GM20431 (cell line): Measurements from ENCODE around the gene ANKRD27.

Experiments used
- in situ Hi-C: fragments of 300-500 bp; cut with MseI, MboI; formaldehyde crosslinking; loops from one replicate; pipeline ENCODE4 v1.15.0; 2020; ENCODE audit warnings: low sequenced_read_pairs; ENCODE audit not compliant: unreplicated experiment

ANKRD27 gene

DNA sequence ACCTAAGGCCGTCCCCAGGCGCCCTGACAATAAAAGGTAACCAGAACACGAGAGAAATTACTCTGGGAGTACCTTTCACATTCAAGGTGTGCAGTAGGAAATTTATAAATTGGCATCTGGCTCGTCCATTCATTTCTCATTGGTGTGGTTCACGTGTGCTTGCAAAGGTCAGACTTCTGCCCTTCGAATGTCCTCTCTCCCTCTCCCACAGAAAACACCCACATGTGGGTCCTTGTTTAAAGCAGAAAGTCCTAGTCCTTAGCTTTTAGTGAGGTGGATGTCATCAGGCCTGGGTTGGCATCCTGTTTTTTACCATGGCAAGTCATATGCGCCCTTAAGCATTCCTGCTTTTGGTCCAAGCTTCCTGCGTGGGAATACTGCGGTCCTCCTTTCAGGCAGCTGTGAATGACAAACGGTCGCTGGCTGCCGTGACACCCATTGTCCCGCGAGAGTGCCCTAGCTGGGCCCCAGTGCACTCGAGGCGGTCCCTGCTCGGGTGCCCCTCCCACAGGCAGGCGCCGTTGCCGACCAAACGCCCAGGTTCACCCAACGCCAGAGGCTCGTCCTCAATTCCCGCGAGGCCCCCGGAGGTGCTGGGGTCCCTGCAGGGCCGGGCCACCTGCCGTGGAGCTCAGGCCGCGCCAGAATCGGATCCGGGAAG is 16.4 kb upstream of the ANKRD27 start, which contains the start of gene NUDT19:
Gene NUDT19, plus strand, starts transcription at position 531 of the 661 bp plus-strand sequence. CDS start 140 bp downstream, outside the sequence.
- in situ Hi-C loops: no loop called here

DNA sequence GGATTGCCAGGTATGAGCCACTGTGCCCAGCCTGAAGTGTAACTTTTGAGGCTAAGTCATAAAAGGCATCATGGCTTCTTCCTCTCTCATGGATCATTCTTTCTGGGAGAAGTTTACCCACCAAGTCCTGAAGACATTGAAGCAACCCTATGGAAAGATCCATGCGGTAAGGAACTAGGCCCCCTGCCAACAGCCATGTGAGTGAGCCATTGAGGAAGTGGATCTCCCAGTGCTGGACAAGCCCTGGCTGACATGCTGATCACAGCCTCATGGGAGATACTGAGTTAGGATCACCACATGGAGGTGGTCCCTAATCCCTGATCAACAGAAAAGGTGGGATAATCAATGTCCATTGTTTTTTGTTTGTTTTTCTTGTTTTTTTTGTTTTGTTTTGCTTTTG is 13.3 kb upstream of the ANKRD27 start:
- in situ Hi-C loops: no loop called here

DNA sequence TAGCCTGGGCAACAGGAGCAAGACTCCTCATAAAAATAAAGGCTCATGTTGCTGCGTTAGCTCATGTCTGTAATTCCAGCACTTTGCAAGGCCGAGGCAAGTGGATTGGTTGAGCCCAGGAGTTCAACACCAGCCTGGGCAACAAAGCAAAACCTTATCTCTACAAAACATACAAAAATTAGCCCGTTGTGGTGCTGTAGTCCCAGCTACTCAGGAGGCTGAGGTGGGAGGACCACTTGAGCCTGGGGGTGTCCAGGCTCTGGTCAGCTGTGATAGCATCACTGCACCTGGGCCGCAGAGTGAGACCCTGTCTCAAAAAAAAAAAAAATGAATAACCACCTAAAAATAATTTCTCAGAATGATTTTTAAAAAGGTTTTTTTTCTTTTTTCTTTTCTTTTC is 12.7 kb upstream of the ANKRD27 start:
- in situ Hi-C loops: no loop called here

DNA sequence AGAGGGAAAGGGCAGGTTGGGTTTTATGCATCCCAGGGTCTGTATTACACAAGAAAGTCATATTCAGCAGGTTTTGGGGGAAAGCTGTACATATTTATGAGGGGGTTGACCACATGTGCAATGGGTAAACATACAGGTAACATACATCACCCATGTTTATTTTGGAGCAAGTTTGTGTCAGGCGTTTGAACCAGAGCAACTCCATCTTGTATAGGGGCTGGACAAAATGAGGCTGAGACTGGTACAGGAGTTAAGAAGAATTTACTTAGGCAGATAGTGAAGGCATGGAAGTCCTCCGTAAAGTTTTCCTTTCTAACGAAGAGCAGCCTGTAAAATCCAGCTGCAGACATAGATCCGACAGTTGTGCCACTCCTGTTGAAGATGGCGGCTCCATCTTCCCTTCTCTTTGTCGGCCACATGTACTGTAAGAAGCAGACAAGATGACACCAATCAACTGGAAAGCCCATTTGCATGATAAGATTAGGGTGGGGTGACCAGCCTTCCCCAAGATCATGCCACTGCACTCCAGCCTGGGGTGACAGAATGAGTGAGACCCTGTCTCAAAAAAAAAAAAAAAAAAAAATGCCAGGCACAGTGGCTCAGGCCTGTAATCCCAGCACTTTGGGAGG is 12.0 kb upstream of the ANKRD27 start:
- in situ Hi-C loops: no loop called here

DNA sequence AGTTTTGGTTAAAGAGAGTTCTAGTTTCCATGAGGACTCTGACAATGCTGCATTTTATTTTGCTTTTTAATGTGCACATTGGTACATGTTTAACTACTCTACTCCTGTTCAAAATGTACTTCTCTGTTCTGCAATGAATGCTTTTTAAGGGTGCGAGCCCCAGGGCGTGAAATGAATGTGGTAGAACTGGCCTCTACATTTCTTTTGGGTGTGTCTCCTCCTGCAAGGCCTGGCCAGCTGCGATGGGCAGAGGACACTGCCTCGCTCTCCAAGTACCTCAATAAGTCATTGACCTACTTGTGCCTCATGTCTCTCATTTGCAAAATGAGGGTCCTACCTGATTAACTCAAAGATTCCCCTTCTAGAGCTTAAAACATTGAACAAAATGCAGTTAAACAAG is 7.3 kb upstream of the ANKRD27 start:
- in situ Hi-C loops: no loop called here

DNA sequence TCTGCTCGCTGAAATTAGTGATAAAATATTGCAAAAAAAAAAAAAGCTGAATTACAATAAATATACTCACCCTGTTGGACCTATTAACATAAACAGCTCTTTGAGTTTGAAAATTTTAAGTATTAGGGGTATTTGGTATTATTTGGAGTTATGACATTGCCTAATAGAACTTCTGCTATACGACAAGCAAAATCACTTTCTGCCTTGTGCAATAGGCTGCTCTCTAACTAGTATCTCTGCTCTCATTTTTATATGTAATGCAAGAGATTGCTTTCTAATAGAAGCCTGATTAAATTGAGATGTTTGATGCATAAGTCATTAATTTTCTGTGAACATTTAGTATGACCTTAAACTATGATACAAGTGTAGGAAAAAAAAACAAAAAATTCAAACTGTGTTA is 6.0 kb upstream of the ANKRD27 start:
- in situ Hi-C loops: no loop called here

DNA sequence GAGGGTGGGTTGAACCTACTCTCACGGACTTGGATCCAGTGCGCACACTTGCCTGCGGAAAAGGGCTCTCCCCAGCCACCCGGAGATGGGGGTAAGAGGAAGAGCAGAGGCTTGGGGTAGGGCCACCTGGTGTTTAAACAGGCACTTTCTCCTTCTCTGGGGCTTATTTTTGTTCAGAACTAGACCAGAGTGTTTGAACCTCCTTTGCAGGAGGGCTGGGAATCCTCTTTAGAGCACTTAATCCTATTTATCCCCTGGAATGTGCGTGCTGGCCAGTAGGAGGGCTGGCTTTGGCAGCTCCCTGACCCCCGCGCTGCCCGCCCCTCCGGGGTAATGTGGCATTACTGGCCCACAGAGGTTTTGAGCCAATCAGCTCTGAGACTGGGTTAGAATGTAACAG is 2.7 kb upstream of the ANKRD27 start:
- in situ Hi-C loops: no loop called here

DNA sequence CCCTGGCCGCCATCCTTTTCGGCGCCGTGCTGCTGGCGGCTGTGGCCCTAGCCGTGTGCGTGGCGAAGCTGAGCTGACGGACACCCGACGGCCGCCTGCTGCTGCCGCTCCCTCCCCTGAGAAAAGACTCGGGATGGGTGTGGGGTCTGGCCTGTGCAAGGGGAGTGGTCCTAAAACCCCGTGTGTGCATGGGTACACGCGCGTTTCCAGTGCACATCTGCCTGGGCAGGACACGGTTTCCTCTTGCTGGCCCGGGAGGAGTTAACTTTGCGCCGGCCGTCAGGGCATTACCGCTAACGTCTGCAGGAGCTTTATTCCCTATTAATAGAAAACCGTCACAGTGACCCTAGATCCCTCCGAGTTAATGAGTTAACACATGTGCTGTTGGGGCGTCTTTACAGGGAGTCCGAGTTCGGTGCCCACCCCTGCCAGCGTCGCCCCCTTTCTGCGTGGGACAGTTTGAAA is 1.9 kb upstream of the ANKRD27 start:
- in situ Hi-C loops: no loop called here

DNA sequence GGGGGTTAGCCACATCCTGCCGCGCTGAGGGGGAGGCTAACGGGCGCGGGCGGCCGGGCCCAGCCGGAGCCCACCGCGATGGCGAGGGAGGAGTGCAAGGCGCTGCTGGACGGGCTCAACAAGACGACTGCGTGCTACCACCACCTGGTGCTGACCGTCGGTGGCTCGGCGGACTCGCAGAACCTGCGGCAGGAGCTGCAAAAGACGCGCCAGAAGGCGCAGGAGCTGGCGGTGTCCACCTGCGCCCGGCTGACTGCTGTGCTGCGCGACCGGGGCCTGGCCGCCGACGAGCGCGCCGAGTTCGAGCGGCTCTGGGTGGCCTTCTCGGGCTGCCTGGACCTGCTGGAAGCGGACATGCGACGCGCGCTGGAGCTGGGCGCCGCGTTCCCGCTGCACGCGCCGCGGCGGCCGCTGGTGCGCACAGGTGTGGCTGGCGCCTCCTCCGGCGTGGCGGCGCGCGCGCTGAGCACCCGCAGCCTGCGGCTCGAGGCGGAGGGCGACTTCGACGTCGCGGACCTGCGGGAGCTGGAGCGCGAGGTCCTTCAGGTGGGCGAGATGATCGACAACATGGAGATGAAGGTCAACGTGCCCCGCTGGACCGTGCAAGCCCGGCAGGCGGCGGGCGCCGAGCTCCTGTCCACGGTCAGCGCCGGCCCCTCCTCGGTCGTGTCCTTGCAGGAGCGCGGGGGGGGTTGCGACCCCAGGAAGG is 1.4 kb upstream of the ANKRD27 start:
- in situ Hi-C loops: no loop called here

DNA sequence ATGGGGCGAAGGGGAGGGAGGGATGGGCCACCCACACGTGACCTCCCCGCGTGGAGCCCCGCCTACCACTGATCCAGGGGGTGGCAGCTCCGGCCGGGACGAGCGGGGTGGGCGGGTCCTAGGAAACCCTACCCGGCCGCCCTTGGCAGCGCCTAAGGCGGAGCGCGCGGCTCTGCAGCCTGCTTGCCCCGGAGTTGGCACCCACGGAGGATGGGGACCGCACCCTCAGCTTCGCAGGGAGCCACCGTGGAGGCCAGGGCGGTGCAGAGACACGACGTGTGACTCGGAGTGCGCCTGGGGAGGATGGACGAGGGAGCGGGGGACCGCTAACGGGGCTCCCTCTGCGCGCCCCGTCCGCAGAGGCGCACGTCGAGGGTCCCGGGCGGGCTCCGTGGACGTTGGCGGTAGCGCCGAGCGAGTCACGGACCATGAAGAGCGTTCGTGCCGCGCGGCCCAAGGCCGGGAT is 773 bp upstream of the ANKRD27 start, which contains the start of gene RGS9BP:
Gene RGS9BP, plus strand, starts transcription at position 129 of the 466 bp plus-strand sequence. CDS start 416 bp downstream, outside the sequence.
- in situ Hi-C loops: no loop called here

DNA sequence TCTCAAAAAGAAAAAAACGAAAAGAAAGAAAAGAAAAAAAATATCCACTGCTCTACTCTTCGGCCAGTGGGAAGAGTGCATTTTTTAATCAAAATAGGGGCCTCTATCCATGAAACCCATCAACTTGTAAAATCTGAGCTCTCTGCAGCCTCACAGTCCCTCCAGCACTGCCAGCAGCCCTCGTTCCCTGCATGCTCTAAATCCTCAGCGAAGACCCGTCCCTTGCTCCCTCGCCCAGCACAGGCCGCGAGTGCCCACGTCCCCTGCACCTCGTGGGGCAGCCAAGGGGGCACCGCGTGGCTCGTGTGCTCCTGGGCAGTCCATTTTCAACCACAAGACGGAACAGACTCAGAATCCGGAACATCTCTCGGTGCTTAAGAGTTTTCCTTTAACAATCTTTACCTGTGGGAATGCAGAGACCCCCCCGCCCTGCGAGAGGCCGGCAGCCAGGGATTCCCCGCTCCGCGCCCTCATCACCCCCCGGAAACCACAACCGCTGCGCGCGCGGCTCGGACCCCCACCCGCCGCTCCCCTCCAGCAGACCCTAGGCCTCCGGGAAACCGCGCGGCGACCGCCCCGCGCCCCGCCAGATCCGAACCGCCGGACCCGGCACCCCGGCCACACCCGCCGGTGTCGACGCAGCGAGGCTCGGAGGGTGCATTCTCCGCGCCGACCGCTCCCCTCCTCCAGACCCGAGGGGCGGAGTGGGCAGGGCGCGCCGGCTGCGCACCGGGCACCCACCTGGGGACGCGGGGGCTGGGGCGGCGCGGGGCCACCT is 638 bp downstream of the ANKRD27 start:
- in situ Hi-C loops: no loop called here

DNA sequence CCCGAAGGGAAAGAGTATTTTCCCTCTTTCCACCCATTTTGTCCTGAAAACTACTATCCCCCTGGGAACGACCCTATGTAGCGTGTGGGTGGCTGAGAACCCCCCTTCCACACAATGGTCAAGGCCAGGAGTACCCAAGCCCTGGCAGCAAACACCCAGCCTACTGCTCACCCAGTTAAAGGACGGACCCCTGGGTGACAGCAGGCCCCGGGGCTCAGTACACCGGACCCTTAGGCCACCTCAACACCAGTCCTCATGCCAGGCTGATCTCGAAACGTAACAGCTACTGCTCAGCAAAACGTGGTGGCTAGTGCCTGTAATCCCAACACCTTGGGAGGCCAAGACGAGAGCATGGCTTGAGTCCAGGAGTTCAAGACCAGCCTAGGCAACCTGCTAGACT is 1.4 kb downstream of the ANKRD27 start:
- in situ Hi-C loops: no loop called here

DNA sequence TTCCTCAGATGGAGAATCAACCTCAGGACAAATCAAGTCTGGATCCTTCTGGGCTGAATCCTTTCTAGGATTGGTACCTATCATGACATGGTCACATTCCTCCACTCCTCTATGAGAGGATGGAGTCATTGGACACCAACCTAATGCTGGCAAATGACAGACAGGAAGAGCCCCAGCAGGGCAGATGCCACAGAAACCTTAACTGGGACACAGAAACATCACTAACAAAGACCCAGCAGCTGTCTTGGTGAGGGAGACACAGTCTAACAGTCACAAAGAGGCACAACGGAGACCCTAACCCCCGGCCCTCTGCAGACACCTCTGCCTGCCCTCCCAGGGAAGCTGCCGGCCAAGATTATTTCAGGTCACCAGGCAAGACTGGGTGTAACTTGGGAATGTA is 2.1 kb downstream of the ANKRD27 start:
- in situ Hi-C loops: no loop called here

DNA sequence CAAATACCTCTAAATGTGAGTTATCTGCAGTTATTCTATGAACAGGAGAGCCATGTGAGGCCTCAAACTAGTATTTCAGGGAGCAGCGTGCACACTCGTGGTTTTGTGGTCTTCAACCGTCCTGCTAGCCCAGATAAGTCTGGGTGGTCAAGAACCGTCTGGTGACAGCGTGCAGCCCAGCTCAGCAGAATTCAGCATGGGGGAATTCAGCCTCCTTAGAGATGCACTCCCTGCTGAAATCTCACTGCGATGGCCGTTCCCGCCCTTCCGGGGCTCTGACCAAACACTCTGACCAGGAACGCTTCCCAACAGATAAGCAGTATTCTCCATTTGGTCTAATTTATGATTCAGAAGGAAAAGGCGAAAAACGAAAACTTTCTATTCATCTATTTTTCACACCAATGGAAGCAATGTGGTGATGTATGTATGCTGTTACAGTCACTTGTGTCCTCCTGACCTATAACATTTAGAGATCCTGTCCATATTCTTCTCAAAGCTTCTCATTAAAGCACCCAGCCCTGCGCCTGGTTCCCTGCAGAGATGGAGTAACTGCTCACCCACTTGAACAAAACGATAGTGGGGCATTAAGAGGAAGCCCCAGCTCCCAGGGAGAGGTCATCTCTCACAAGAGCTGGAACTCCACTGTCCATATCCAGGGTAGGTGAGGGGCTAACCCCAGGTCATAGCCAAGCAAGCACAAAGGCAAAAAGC is 2.9 kb downstream of the ANKRD27 start:
- in situ Hi-C loops: no loop called here

DNA sequence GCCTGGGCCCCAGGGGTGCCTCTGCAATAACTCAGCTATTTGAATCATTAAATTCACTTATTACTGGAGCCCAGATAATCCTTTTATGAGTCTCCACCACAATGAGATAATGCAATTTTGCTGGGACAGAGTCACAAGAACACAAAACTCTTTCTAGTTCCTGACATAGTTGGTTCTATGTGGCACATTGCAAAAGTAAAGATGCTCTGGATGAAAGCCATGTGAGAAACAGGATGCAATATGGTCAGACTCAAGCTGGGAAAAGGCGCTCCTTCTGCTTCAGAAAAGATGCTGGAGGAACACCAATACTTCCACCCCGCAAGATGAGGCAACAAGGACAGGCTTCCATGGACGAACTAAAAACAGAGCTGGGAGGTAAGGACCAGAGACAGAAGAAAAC is 5.7 kb downstream of the ANKRD27 start:
- in situ Hi-C loops: loop anchor here (10.0 kb wide), 1 partner anchor 65 kb away; no protein-coding TSS in a partner anchor

DNA sequence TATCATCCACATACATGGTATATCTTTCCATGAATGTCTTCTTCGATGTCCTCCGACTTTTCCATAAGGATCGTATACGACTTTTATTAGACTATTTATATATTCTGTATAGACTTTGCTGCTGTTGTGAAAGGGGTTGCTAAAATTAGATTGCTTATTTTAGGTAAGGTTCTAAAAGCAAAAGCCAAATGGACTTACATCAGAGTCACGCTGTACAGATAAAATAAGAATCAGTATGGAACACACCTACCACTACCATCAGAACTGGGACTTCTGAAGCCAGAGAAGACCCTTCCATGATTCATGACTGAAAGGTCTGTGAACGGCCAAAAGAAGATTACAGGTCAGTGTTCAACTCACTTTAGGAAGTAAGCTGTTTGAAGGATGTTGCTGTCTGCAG is 8.9 kb downstream of the ANKRD27 start:
- in situ Hi-C loops: loop anchor here (10.0 kb wide), 1 partner anchor 61 kb away; no protein-coding TSS in a partner anchor

DNA sequence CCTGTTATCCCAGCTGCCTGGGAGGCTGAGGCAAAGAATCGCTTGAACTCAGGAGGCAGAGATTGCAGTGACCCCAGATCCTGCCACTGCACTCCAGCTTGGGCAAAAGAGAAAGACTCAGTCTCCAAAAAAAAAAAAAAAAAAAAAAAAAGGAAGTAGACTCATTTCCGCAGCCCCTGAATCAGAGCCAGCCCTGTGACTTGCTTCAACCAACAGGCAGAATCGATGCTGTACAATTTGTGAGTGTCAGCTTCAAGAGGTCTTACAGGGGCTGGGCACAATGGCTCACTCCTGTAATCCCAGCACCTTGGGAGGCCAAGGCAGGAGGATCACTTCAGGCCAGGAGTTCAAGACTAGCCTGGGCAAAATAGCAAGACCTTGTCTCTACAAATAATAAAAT is 12.8 kb downstream of the ANKRD27 start:
- in situ Hi-C loops: loop anchor here (10.0 kb wide), 1 partner anchor 57 kb away; no protein-coding TSS in a partner anchor

DNA sequence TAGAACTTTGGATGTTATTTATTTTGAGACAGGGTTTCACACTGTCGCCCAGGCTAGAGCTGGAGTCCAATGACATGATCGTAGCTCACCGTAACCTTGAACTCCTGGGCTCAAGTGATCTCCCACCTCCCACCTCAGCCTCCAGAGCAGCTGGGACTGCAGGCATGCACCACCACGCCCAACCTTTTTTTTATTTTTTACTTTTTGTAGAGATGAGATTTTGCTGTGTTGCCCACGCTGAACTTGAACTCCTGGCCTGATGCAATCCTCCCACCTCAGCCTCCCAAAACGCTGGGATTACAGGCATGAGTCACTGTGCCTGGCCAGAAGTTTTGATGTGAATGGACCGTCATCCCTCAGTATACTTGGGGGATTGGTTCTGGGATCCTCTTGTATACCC is 13.7 kb downstream of the ANKRD27 start:
- in situ Hi-C loops: loop anchor here (10.0 kb wide), 1 partner anchor 57 kb away; no protein-coding TSS in a partner anchor

DNA sequence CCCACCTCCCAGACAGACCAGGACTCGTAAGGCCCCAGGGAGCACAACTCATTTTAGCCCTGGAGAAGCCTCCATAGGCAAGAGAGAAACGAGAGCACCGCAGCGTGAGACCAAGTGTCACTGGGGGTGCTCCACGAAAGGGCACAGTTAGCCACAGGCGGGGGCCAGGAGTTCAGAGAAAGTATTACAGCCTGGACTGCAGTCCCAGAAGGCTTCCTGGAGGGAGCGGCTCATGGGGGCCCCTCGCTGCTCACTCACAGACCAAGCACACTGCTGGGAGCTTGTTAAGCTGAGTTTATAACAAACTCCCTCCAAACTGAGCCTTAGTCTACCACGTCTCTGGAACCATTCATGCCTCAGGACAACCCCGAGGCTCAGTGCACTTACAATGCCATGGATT is 16.5 kb downstream of the ANKRD27 start:
- in situ Hi-C loops: no loop called here
